Transverse colon (tissue), 4 donors: Measurements from ENCODE around the gene ZDHHC5. TPM values are rescaled to one million over a fixed set of nuclear protein-coding genes. Genes with fewer than 3 reads are reported as not detected.
A peak's percentile ranks its signal among the peaks of the same experiment; 100 is the strongest.

ENCODE experiments used
- DNase-seq: peaks from one replicate; pipeline ENCODE4 v3.0.0-alpha.2; 2019
- H3K27ac ChIP-seq, 4 donors: fragments of 200-600 bp; sonication (generic); 2 replicates each; pipeline ENCODE4 v1.5.1; 2016 to 2018; ENCODE audit warnings: inconsistent platforms in 4 of 4
- H3K27me3 ChIP-seq: fragments of 200-600 bp; sonication (generic); 2 replicates; pipeline ENCODE4 v1.5.1; 2017; ENCODE audit warnings: inconsistent platforms
- H3K36me3 ChIP-seq, 4 donors: fragments of 200-600 bp; sonication (generic); 2 replicates each; pipeline ENCODE4 v1.5.1; 2017 to 2019; ENCODE audit warnings: inconsistent platforms in 4 of 4
- H3K4me1 ChIP-seq, 4 donors: fragments of 200-600 bp; sonication (generic); 2 replicates each; pipeline ENCODE4 v1.5.1; 2017 to 2020; ENCODE audit warnings: inconsistent platforms in 4 of 4
- H3K4me3 ChIP-seq, 4 donors: fragments of 200-600 bp; sonication (generic); 1 replicate in 1 of 4; 2 replicates in 3 of 4; pipeline versions ENCODE4 v1.5.1 to v1.6.1; 2017 to 2019; ENCODE audit warnings: inconsistent platforms in 4 of 4
- H3K9me3 ChIP-seq, 2 donors: fragments of 200-600 bp; sonication (generic); 2 replicates each; pipeline ENCODE4 v1.5.1; 2017 to 2019; ENCODE audit warnings: inconsistent platforms in 2 of 2
- EP300 ChIP-seq: sonication (generic); formaldehyde crosslinking; IDR thresholded peaks from one replicate; pipeline ENCODE4 v1.6.1; 2017; ENCODE audit warnings: antibody characterized with exemption, low read depth
- POLR2A ChIP-seq: fragments of 450-650 bp; IDR thresholded peaks from one replicate; pipeline ENCODE4 v1.6.1; 2016; ENCODE audit warnings: antibody characterized with exemption, mild to moderate bottlenecking, moderate library complexity
- POLR2AphosphoS5 ChIP-seq, 3 donors: sonication (generic); formaldehyde crosslinking; IDR thresholded peaks; one replicate each; pipeline ENCODE4 v1.6.1; 2016; ENCODE audit warnings: antibody characterized with exemption in 3 of 3
- WGBS, 2 donors: methylation state at CpG; one replicate each; pipeline ENCODE4 v1.1.5; 2018; ENCODE audit warnings: low coverage in 1 of 2; 5-methylcytosine and 5-hydroxymethylcytosine counted together
- in situ Hi-C, 4 donors: fragments of 200-750 bp; cut with MboI; loops; one replicate each; pipeline versions ENCODE4 v1.15.0 to v1.15.1; 2017; ENCODE audit warnings: low sequenced_read_pairs in 3 of 4, low pct_ligation_motif_present in 1 of 4, low pct_unique_long_range_greater_than_20kb in 1 of 4
- intact Hi-C: fragments of 100-400 bp; cut with DNase I; formaldehyde crosslinking; loops from one replicate; pipeline ENCODE4 v1.15.1; 2023; ENCODE audit warnings: low total_unique reads
- total RNA-seq, 4 donors: library from RNA; depleted of rRNA; stranded (reverse); fragments of >200 nt; gene quantifications; one replicate each; pipeline ENCODE4 v1.1.0, GENCODE V29; 2016
- TF ChIP-seq, protein P1 (sequence below), 5 experiments: fragments of 200-600 bp in 3 of 5; fragments of 450-650 bp in 2 of 5; sonication (generic) in 3 of 5; IDR thresholded peaks; 1 replicate in 2 of 5; 2 replicates in 3 of 5; pipeline ENCODE4 v1.5.1; 2016 to 2017; ENCODE audit warnings: antibody characterized with exemption in 5 of 5, inconsistent platforms in 3 of 5, mild to moderate bottlenecking in 2 of 5, moderate library complexity in 1 of 5

Gene ZDHHC5
- total RNA-seq, 4 donors from 2014 or later, result 38.4 to 63.2 (median 57.6) TPM

DNA sequence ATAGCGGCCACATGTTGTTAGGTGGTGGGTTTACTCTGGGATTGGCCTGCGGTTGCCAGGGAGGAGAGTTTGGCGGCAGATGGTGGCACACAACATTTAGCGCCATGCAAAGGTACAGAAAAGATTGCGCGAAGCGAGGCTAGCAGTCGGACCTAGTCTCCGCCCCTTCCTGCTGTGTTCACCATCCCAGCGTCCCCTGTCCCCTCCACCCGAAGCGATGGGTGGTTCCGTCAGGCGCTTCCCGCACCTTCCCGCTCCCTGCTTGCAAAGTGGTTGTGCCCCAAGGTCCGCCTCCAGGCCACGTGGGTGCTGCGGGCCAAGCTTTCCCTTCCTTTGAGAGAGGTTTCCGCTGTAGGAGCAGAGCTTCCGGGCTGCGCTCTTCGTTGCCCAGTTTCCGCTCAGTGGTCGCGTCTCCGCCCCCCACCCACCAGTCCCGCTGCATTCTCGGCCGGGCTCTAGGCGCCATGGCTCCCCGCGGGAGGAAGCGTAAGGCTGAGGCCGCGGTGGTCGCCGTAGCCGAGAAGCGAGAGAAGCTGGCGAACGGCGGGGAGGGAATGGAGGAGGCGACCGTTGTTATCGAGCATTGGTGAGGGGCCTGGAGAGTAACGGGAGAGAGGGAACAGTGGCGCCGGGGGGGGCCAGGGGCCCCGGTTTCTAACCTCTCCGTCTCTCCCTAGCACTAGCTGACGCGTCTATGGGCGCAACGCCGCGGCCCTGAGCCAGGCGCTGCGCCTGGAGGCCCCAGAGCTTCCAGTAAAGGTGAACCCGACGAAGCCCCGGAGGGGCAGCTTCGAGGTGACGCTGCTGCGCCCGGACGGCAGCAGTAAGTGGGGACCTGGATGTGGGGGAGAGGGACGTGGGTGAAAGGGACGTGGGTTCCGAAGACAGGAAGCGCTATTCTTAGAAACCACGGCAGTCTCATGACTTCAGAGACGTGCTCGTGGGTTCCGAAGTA, 73.5 kb downstream of the ZDHHC5 start, which contains the start of gene SELENOH:
Gene SELENOH (plus strand): TSS at position 360 of the 955 bp plus-strand sequence. CDS start 105 bp downstream, at position 465.
- H3K9me3 ChIP-seq, result no peaks in the 10 kb centered on the region
- H3K4me1 ChIP-seq, result peaks cover 7 to 25% (median 11%) of the 10 kb centered on the region in 4 donors
- H3K27ac ChIP-seq, result peak within 1 kb of the TSS; percentile 94 to 99 (median 97)
- WGBS, 2 donors, result 0 to 1% methylated on average over 3 to 59 of the region's 75 CpGs
- in situ Hi-C loops, result loop anchor here in 2 of 4 donors (10.0 kb wide), 1 partner anchor 63 kb away; no protein-coding TSS in a partner anchor
- H3K36me3 ChIP-seq, result peaks cover 0 to 25% (median 6%) of the 10 kb centered on the region in 4 donors
- H3K4me3 ChIP-seq, result peak within 1 kb of the TSS; percentile 78 to 94 (median 94)
- TF ChIP-seq POLR2A (peak; percentile 93), EP300 (no peak), POLR2AphosphoS5 (IDR thresholded peaks at IDR 0.05) (peak; percentile 95 to 98 (median 96))
- TF ChIP-seq, protein P1, sequence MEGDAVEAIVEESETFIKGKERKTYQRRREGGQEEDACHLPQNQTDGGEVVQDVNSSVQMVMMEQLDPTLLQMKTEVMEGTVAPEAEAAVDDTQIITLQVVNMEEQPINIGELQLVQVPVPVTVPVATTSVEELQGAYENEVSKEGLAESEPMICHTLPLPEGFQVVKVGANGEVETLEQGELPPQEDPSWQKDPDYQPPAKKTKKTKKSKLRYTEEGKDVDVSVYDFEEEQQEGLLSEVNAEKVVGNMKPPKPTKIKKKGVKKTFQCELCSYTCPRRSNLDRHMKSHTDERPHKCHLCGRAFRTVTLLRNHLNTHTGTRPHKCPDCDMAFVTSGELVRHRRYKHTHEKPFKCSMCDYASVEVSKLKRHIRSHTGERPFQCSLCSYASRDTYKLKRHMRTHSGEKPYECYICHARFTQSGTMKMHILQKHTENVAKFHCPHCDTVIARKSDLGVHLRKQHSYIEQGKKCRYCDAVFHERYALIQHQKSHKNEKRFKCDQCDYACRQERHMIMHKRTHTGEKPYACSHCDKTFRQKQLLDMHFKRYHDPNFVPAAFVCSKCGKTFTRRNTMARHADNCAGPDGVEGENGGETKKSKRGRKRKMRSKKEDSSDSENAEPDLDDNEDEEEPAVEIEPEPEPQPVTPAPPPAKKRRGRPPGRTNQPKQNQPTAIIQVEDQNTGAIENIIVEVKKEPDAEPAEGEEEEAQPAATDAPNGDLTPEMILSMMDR (IDR thresholded peaks at IDR 0.05), result peak in 1 of 5 experiments; percentile 6
- peak; percentile 97 for DNase-seq
- intact Hi-C loops, result loop anchor here (10.0 kb wide), 1 partner anchor 53 kb away; no protein-coding TSS in a partner anchor
- H3K27me3 ChIP-seq, result no peaks in the 10 kb centered on the region

- intact Hi-C loops, result loop anchor here (10.0 kb wide), 1 partner anchor 53 kb away; no protein-coding TSS in a partner anchor
- DNase-seq, result no peak
- H3K9me3 ChIP-seq, result no peaks in the 10 kb centered on the region
- H3K4me1 ChIP-seq, result peaks cover 7 to 25% (median 11%) of the 10 kb centered on the region in 4 donors
- peaks cover 0 to 25% (median 6%) of the 10 kb centered on the region in 4 donors for H3K36me3 ChIP-seq
- H3K27me3 ChIP-seq, result no peaks in the 10 kb centered on the region
- 3% methylated on average over 6 to 10 of the region's 10 CpGs for WGBS, 2 donors
- no peak for TF ChIP-seq POLR2AphosphoS5 (IDR thresholded peaks at IDR 0.05)
- TF ChIP-seq, protein P1 (IDR thresholded peaks at IDR 0.05), result no peak
- no peak for TF ChIP-seq EP300
- TF ChIP-seq POLR2A, result no peak
- peak overlapping the region; percentile 94 to 99 (median 97) for H3K27ac ChIP-seq
- in situ Hi-C loops, result loop anchor here in 2 of 4 donors (10.0 kb wide), 1 partner anchor 63 kb away; no protein-coding TSS in a partner anchor
- H3K4me3 ChIP-seq, result peak overlapping the region; percentile 78 to 94 (median 94)
Measured at GRCh38 chr11:57742087-57742452, 74.2 kb downstream of the ZDHHC5 start.

GRCh38 chr11:57744357-57744756, 76.4 kb downstream of the ZDHHC5 start:
- Histone ChIP-seq H3K36me3 (peaks cover 0 to 11% (median 4%) of the 10 kb centered on the region in 4 donors), H3K4me1 (peaks cover 7 to 25% (median 11%) of the 10 kb centered on the region in 4 donors), H3K4me3 (no peak overlapping the region), H3K9me3 (no peaks in the 10 kb centered on the region), H3K27ac (no peak overlapping the region), H3K27me3 (no peaks in the 10 kb centered on the region)
- no peak for DNase-seq
- TF ChIP-seq, protein P1 (IDR thresholded peaks at IDR 0.05), result no peak
- 68% methylated on average over 2 of the region's 2 CpGs; no CpG with 5 or more reads in 1 of the 2 donors for WGBS, 2 donors
- intact Hi-C loops, result loop anchor here (10.0 kb wide), 1 partner anchor 50 kb away; no protein-coding TSS in a partner anchor
- in situ Hi-C loops, result loop anchor here in 2 of 4 donors (10.0 kb wide), 1 partner anchor 60 kb away; no protein-coding TSS in a partner anchor

DNA sequence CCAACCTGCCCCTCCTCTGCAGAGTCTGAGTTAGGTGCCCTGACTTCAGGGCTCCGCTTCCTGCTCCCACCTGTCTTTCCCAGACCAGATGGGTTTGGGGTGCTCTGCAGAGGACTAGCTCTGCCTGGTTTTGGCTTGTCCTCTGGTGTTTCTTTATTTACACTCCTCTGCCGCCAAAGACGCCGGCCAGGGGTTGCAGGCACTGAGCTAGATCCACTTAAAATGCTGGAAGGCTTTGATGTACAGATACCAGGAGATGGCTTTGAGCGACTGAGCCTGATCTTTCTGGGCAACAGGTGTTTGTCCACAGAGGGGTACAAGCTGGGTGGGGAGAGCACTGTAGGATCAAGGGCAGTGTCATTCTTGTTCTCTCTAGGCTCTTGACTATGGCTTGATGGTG, 77.3 kb downstream of the ZDHHC5 start:
- Histone ChIP-seq H3K4me1 (peaks cover 7 to 23% (median 11%) of the 10 kb centered on the region in 4 donors), H3K36me3 (peaks cover 0 to 11% (median 4%) of the 10 kb centered on the region in 4 donors), H3K27ac (no peak overlapping the region), H3K4me3 (no peak overlapping the region), H3K9me3 (no peaks in the 10 kb centered on the region), H3K27me3 (no peaks in the 10 kb centered on the region)
- intact Hi-C loops (loop anchor here (10.0 kb wide), 1 partner anchor 50 kb away; no protein-coding TSS in a partner anchor), in situ Hi-C loops (loop anchor here in 2 of 4 donors (10.0 kb wide), 1 partner anchor 60 kb away; no protein-coding TSS in a partner anchor)
- DNase-seq, result no peak
- TF ChIP-seq EP300 (no peak), POLR2A (no peak), POLR2AphosphoS5 (IDR thresholded peaks at IDR 0.05) (no peak)
- TF ChIP-seq, protein P1 (IDR thresholded peaks at IDR 0.05), result no peak
- whole genome bisulfite sequencing, 2 donors, result 95 to 100% methylated on average over 1 to 5 of the region's 5 CpGs
